Choroid plexus epithelial cell (primary cell): Measurements from ENCODE around the gene TTLL13.

Experiments
- DNase-seq: peaks from one replicate; pipeline ENCODE4 v3.0.0-alpha.2; 2010; ENCODE audit warnings: low read depth
- H3K4me3 ChIP-seq: 2 replicates; pipeline ENCODE4 v1.5.1; 2011; ENCODE audit warnings: low read depth, mild to moderate bottlenecking, control low read depth, low read length, moderate library complexity
- CTCF ChIP-seq: conservative IDR thresholded peaks from 2 replicates; pipeline ENCODE4 v1.5.1; 2011; ENCODE audit warnings: low read depth, mild to moderate bottlenecking, control low read depth, inconsistent platforms, low read length, moderate library complexity

The TTLL13 gene

DNA sequence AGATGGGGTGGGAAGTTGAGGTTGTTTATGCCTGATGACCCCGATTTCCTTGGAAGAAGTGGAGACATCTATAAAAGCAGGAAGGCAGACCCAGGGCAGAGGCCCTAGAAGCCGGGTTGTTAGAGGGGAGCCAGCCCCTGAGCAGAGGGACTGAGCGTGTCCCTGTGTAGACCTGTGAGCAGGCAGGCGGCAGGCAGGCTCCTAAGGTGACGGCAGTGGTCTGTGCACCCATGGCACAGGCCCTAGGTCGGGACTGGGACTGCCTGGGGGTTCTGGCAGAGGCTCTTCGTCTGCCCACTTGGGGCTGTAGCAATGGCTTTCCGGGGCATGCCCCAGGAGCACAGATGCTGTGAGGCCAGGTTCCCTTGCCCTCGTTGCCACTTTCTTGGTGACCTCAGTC lies 38.3 kb upstream of the TTLL13 start:
- no peak for DNase-seq
- no peak for TF ChIP-seq CTCF
- H3K4me3 ChIP-seq, result no peak overlapping the region

DNA sequence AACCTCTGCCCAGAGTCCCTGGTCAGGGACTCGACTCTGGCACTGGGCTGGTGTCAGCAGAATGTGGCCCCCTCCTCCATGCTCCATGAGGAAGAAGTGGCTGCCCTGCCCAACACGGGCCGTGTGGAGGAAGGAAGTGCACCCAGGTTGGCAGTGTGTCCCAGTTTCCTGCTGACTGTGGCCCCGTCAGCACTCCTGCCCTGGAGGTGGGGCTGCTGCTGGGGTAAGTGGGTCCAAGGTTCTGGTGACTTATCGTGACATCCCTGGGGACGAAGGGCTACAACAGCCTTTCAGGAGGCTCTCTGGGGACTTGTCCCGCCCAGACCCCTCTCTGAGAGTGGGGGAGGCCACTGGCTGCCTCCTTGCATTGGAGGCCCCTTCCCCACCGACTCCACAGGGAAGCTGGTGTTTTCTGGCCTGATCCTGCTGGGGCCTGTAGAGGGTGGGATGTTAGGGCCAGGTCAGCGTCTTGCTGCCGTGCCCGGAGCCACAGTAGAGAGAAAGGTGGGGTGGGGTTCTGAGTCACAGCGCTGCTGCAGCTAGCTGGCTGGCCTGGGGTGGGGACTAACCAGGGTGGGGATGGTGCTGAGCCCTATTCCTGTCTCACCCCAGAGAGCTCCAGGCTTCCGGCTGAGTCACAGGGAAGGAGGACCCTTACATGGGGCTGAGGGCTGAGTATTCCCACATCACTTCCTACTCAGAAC lies 37.8 kb upstream of the TTLL13 start:
- H3K4me3 ChIP-seq, result no peak overlapping the region
- TF ChIP-seq CTCF, result no peak
- peak; percentile 25 for DNase-seq

- no peak for DNase-seq
- no peak overlapping the region for H3K4me3 ChIP-seq
Observed at GRCh38 chr15:90212221-90213098, 36.9 kb upstream of the TTLL13 start.

GRCh38 chr15:90213122-90213817 lies 36.1 kb upstream of the TTLL13 start:
- TF ChIP-seq CTCF, result no peak
- H3K4me3 ChIP-seq, result no peak overlapping the region
- DNase-seq, result no peak

More at GRCh38 chr15:90212221-90213098, 36.9 kb upstream of the TTLL13 start:
- TF ChIP-seq CTCF, result no peak

DNA sequence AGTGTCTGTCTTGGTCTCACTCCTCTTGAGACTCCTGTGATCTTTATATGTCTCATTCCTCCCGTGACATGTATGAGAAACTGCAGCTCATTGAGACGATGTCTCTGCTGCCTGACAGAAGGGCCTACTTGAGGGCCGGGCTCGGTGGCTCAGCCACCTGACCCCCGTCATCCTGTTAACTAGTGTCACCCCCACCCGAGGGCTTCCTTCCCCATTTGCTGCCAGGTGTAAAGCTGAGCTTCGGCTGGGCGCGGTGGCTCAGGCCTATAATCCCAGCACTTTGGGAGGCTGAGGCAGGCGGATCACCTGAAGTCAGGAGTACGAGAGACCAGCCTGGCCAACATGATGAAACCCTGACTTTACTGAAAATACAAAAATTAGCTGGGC lies 35.5 kb upstream of the TTLL13 start:
- no peak for TF ChIP-seq CTCF
- DNase-seq, result no peak
- no peak overlapping the region for H3K4me3 ChIP-seq

DNA sequence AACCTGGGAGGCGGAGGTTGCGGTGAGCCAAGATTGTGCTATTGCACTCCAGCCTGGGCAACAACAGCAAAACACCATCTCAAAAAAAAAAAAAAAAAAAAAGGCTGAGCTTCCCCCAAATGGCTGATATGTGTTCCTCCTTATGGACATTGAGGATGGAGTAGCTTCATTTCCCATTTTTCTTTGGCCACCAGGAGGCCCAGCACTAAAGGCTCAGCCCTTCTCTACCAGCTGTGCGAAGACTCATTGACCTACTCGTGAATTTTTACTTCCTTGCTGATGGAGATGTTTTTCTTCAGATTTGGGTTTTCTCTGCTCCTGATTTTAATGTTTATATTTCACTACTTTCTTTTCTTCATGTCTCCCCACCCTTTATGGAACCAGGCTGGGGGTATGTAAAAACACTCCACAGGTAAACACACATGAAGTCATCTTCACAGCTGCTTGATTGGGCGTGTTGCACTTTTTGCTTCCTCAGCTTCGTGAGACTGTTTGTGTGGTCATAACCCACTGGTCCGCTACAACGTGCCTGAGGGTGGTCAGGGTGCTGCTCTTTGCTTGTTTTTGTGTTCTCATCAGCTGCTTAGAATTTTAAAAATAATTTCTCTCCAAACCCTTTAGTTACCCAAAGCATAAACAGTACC lies 34.7 kb upstream of the TTLL13 start:
- DNase-seq, result peak; percentile 32
- TF ChIP-seq CTCF, result peak; percentile 60
- no peak overlapping the region for H3K4me3 ChIP-seq
